ENCODE results near the gene MOB3B.

Gene MOB3B

DNA sequence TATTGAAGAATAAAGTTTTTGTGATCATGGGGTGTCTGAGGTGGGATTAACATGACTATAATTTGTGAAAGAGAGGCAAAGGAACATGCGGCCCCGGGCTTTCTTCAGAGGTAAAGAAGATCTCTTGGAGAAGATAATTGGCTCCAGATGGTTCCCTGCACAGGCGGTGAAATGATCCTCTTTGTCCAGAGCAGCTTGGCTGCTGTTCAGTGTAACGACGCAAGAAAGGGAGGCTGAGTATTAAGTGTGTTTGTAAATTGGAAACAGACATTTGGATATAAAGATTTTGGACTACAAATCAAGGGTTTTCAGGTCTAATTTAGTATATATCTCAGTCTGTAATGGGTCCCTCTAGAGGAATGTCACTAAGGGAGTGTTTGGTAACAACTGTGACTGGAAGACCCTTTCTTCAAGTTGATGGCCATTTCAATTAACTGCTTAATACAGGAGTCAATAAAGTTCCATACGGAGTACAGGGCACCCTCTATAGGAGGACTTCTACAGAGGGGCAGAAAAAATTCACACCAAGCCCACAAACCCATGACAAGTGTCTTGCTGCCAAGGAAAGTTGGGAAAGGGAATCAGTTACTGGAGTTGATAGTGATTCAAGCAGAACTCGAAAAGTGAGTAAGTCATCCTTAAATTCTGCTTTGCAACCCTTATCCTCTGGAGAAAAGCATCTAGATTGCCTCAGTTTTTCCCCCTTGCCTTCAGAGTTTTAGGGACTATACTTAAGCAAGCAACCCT is 236.8 kb downstream of the MOB3B start:
- no peaks in the 10 kb centered on the region for H3K4me1 ChIP-seq (ENCODE audit: insufficient read depth, poor library complexity, severe bottlenecking)
- no peak for ATAC-seq (ENCODE audit: low read depth)
- TF ChIP-seq, protein P1, sequence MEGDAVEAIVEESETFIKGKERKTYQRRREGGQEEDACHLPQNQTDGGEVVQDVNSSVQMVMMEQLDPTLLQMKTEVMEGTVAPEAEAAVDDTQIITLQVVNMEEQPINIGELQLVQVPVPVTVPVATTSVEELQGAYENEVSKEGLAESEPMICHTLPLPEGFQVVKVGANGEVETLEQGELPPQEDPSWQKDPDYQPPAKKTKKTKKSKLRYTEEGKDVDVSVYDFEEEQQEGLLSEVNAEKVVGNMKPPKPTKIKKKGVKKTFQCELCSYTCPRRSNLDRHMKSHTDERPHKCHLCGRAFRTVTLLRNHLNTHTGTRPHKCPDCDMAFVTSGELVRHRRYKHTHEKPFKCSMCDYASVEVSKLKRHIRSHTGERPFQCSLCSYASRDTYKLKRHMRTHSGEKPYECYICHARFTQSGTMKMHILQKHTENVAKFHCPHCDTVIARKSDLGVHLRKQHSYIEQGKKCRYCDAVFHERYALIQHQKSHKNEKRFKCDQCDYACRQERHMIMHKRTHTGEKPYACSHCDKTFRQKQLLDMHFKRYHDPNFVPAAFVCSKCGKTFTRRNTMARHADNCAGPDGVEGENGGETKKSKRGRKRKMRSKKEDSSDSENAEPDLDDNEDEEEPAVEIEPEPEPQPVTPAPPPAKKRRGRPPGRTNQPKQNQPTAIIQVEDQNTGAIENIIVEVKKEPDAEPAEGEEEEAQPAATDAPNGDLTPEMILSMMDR (IDR thresholded peaks at IDR 0.05; ENCODE audit: poor library complexity, severe bottlenecking) = no peak
- no peaks in the 10 kb centered on the region for H3K27me3 ChIP-seq (ENCODE audit: insufficient read depth, poor library complexity, severe bottlenecking)
- H3K36me3 ChIP-seq (ENCODE audit: low read depth) = no peaks in the 10 kb centered on the region
- no peak overlapping the region for H3K4me3 ChIP-seq (ENCODE audit: severe bottlenecking)
- no peaks in the 10 kb centered on the region for H3K9me3 ChIP-seq (ENCODE audit: severe bottlenecking)
- DNase-seq (ENCODE audit: low spot score) = no peak
- no peak overlapping the region for H3K27ac ChIP-seq (ENCODE audit: poor library complexity, severe bottlenecking)

GRCh38 chr9:27291292-27291691 is 238.3 kb downstream of the MOB3B start:
- Histone ChIP-seq H3K4me1 (ENCODE audit: insufficient read depth, poor library complexity, severe bottlenecking) (no peaks in the 10 kb centered on the region), H3K4me3 (ENCODE audit: severe bottlenecking) (no peak overlapping the region), H3K9me3 (ENCODE audit: severe bottlenecking) (no peaks in the 10 kb centered on the region), H3K27me3 (ENCODE audit: insufficient read depth, poor library complexity, severe bottlenecking) (no peaks in the 10 kb centered on the region), H3K36me3 (ENCODE audit: low read depth) (no peaks in the 10 kb centered on the region), H3K27ac (ENCODE audit: poor library complexity, severe bottlenecking) (no peak overlapping the region)
- DNase-seq (ENCODE audit: low spot score) (no peak), ATAC-seq (ENCODE audit: low read depth) (no peak)
- TF ChIP-seq, protein P1 (IDR thresholded peaks at IDR 0.05; ENCODE audit: poor library complexity, severe bottlenecking) = no peak

DNA sequence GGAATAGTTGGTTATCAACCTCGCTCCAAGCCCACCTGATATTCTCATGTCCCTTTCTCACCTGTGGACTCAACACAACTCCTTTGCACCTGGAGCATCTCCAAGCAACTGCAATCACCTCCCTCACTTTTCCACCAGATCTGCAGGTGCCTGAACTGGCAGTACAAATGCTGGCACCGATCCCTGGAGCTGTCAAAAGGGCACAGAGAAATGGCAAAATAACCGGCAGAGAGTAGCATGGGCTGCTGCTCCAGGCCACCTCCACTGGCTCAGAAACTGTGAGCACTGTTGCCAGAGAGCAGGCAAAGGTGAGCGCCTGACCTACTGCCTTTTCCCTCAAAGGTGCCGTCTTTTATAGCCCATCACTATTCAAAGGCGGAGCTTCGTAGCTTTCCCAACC is 247.3 kb downstream of the MOB3B start:
- Histone ChIP-seq H3K4me3 (ENCODE audit: severe bottlenecking) (no peak overlapping the region), H3K36me3 (ENCODE audit: low read depth) (no peaks in the 10 kb centered on the region), H3K27ac (ENCODE audit: poor library complexity, severe bottlenecking) (no peak overlapping the region), H3K9me3 (ENCODE audit: severe bottlenecking) (no peaks in the 10 kb centered on the region), H3K4me1 (ENCODE audit: insufficient read depth, poor library complexity, severe bottlenecking) (no peaks in the 10 kb centered on the region), H3K27me3 (ENCODE audit: insufficient read depth, poor library complexity, severe bottlenecking) (no peaks in the 10 kb centered on the region)
- TF ChIP-seq, protein P1 (IDR thresholded peaks at IDR 0.05; ENCODE audit: poor library complexity, severe bottlenecking) = no peak
- ATAC-seq (ENCODE audit: low read depth) (no peak), DNase-seq (ENCODE audit: low spot score) (no peak)

GRCh38 chr9:27280860-27281259 is 248.8 kb downstream of the MOB3B start:
- DNase-seq (ENCODE audit: low spot score) (no peak), ATAC-seq (ENCODE audit: low read depth) (no peak)
- no peaks in the 10 kb centered on the region for H3K27me3 ChIP-seq (ENCODE audit: insufficient read depth, poor library complexity, severe bottlenecking)
- TF ChIP-seq, protein P1 (IDR thresholded peaks at IDR 0.05; ENCODE audit: poor library complexity, severe bottlenecking) = no peak
- H3K9me3 ChIP-seq (ENCODE audit: severe bottlenecking) = no peaks in the 10 kb centered on the region
- H3K27ac ChIP-seq (ENCODE audit: poor library complexity, severe bottlenecking) = no peak overlapping the region
- no peak overlapping the region for H3K4me3 ChIP-seq (ENCODE audit: severe bottlenecking)
- no peaks in the 10 kb centered on the region for H3K36me3 ChIP-seq (ENCODE audit: low read depth)
- no peaks in the 10 kb centered on the region for H3K4me1 ChIP-seq (ENCODE audit: insufficient read depth, poor library complexity, severe bottlenecking)

DNA sequence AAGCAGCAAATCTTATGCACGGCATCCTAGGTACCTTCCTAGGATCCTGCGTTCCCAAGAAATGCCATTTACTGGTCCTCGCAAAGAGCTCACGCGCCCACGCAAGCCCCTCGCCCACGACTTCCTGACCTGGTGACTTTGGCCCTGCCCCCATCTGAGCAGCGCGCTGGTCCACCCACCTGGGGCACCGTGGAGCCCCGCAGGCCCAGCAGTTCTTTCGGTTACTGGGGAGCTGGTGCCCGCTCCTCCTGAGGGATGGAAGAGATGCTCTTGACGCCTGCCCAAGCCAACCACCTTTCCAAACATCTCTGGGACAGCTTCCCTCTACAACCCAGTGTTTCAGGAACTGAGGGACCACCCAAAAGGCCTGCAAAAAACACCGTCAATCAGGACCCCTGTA is 249.4 kb downstream of the MOB3B start:
- H3K4me3 ChIP-seq (ENCODE audit: severe bottlenecking) = no peak overlapping the region
- H3K27me3 ChIP-seq (ENCODE audit: insufficient read depth, poor library complexity, severe bottlenecking) = no peaks in the 10 kb centered on the region
- no peaks in the 10 kb centered on the region for H3K36me3 ChIP-seq (ENCODE audit: low read depth)
- H3K27ac ChIP-seq (ENCODE audit: poor library complexity, severe bottlenecking) = no peak overlapping the region
- TF ChIP-seq, protein P1 (IDR thresholded peaks at IDR 0.05; ENCODE audit: poor library complexity, severe bottlenecking) = no peak
- DNase-seq (ENCODE audit: low spot score) = no peak
- no peaks in the 10 kb centered on the region for H3K9me3 ChIP-seq (ENCODE audit: severe bottlenecking)
- no peaks in the 10 kb centered on the region for H3K4me1 ChIP-seq (ENCODE audit: insufficient read depth, poor library complexity, severe bottlenecking)
- ATAC-seq (ENCODE audit: low read depth) = no peak
